ENCODE results near the gene SEC14L1. TPM values are rescaled to one million over a fixed set of nuclear protein-coding genes. Genes with fewer than 3 reads are reported as not detected.

SEC14L1 gene
- total and polyA plus RNA-seq, 5 donors = 39.6 to 58.4 (median 49.1) TPM

DNA sequence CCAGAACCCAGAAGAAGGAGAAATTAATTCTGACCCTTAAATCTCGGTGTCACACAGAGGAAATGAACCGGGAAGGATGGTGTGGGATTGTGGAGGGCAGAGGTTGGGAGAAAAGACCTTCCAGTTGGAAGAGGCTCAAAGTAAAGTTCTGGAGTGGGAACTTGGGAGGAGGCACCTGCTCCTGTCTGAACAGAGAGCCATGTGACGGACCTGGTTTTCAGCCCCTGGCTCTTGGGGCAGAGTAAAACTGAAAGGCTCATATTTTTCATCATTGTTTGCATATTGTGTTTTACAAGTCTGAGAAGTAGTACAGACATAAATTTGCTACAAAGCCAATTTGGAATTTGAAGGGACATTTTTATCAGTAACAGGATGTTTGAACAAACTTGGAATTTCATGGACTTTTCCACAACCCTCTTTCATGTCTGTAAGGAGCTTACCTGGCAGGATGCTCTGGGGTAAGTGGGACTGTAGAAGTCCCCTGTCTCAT is 24.4 kb upstream of the SEC14L1 start:
- no peaks in the 10 kb centered on the region for H3K27me3 ChIP-seq (ENCODE audit: control insufficient read depth, insufficient read depth)
- 46% methylated on average over 3 of the region's 3 CpGs for whole genome bisulfite sequencing
- DNase-seq (no peak), ATAC-seq (peak in 1 of 2 donors; percentile 40)
- peaks cover 17% of the 10 kb centered on the region for H3K4me1 ChIP-seq (ENCODE audit: control insufficient read depth, insufficient read depth, low read length)
- H3K4me3 ChIP-seq (ENCODE audit: low read length) = no peak overlapping the region
- no peaks in the 10 kb centered on the region for H3K9me3 ChIP-seq (ENCODE audit: control insufficient read depth, low read length)
- H3K27ac ChIP-seq (ENCODE audit: low read length) = peak overlapping the region; percentile 84
- intact Hi-C loops (cut with DNase I) = no loop called here

- no peak for DNase-seq
- WGBS = 83% methylated on average over 4 of the region's 4 CpGs
- peak in 1 of 2 donors; percentile 21 for ATAC-seq
- no peaks in the 10 kb centered on the region for H3K27me3 ChIP-seq (ENCODE audit: control insufficient read depth, insufficient read depth)
- intact Hi-C loops (cut with DNase I) = no loop called here
- peak overlapping the region; percentile 42 for H3K27ac ChIP-seq (ENCODE audit: low read length)
- H3K9me3 ChIP-seq (ENCODE audit: control insufficient read depth, low read length) = no peaks in the 10 kb centered on the region
- peaks cover 17% of the 10 kb centered on the region for H3K4me1 ChIP-seq (ENCODE audit: control insufficient read depth, insufficient read depth, low read length)
- H3K4me3 ChIP-seq (ENCODE audit: low read length) = no peak overlapping the region
Measured at GRCh38 chr17:77117415-77117814, 23.4 kb upstream of the SEC14L1 start.

DNA sequence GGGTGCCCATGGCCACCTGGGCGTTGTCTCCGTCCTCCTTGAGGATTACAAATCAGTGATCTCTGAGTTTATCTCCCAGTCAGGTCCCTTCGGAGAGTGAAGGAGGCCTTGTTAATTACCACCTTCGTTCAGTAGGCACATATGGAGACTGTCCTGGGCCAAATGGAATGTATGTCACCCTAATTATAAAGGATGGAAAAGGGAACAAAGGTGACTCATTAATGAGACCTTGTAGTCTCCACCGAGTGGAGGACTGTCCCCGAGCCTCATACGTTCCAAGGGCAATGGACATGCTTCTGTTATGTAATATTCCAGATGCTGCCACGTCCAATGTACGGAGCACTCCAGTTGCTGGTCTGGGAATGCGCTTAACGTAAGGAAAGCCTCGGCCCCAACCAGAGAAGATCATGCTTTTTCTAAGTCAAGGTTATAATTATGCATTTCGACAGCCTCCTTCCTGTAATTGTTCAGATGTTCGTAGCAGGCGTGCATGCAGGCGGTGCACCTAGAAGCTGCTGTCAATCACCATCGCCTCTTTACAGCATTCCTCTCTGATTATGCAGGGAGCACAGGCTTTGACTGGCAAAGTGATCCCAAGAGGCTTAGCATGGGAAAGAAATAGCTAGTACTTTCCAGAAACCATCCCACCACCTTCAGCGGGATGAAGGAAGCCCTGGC is 22.4 kb upstream of the SEC14L1 start:
- Histone ChIP-seq H3K27me3 (ENCODE audit: control insufficient read depth, insufficient read depth) (no peaks in the 10 kb centered on the region), H3K27ac (ENCODE audit: low read length) (peak overlapping the region; percentile 42), H3K9me3 (ENCODE audit: control insufficient read depth, low read length) (no peaks in the 10 kb centered on the region), H3K4me3 (ENCODE audit: low read length) (no peak overlapping the region), H3K4me1 (ENCODE audit: control insufficient read depth, insufficient read depth, low read length) (peaks cover 20% of the 10 kb centered on the region)
- intact Hi-C loops (cut with DNase I) = no loop called here
- peak in 1 of 2 donors; percentile 49 for ATAC-seq
- no peak for DNase-seq
- 67% methylated on average over 18 of the region's 18 CpGs for WGBS

- Histone ChIP-seq H3K9me3 (ENCODE audit: control insufficient read depth, low read length) (no peaks in the 10 kb centered on the region), H3K27ac (ENCODE audit: low read length) (peak overlapping the region; percentile 87), H3K4me3 (ENCODE audit: low read length) (no peak overlapping the region), H3K27me3 (ENCODE audit: control insufficient read depth, insufficient read depth) (no peaks in the 10 kb centered on the region), H3K4me1 (ENCODE audit: control insufficient read depth, insufficient read depth, low read length) (peaks cover 22% of the 10 kb centered on the region)
- intact Hi-C loops (cut with DNase I) = no loop called here
- ATAC-seq = no peak
- no peak for DNase-seq
- WGBS = 76% methylated on average over 10 of the region's 10 CpGs
Measured at GRCh38 chr17:77119668-77120301, 21.0 kb upstream of the SEC14L1 start.

DNA sequence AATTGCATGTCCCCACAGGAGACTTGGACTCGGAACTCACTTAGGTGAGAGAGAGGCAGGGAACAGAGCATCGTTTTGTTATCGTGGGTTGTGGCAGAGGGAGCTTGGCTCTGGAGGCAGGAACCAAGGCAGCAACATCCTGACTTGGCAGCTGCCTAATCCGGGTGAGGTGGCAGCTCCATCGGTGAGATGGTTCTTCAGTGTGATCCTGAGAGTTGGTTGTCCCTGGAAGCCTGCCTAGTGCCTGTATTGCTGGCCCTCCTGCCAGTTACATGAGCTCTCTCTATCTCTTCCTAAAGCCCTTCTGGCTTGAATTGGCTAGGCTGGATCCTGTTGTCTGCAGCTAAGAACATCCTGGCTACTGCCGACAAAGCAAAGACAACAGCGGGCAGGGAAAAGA is 19.9 kb upstream of the SEC14L1 start:
- DNase-seq = peak in 1 of 3 donors; percentile 67
- H3K27me3 ChIP-seq (ENCODE audit: control insufficient read depth, insufficient read depth) = no peaks in the 10 kb centered on the region

GRCh38 chr17:77124192-77124889 is 16.4 kb upstream of the SEC14L1 start:
- intact Hi-C loops (cut with DNase I) = no loop called here
- H3K27me3 ChIP-seq (ENCODE audit: control insufficient read depth, insufficient read depth) = no peaks in the 10 kb centered on the region
- DNase-seq (peak in 1 of 3 donors; percentile 56), ATAC-seq (peak; percentile 38 to 60)
- H3K9me3 ChIP-seq (ENCODE audit: control insufficient read depth, low read length) = no peaks in the 10 kb centered on the region
- peaks cover 16% of the 10 kb centered on the region for H3K4me1 ChIP-seq (ENCODE audit: control insufficient read depth, insufficient read depth, low read length)
- H3K27ac ChIP-seq (ENCODE audit: low read length) = peak overlapping the region; percentile 93
- 51% methylated on average over 15 of the region's 15 CpGs for WGBS
- H3K4me3 ChIP-seq (ENCODE audit: low read length) = no peak overlapping the region

More for the DNA sequence above, 19.9 kb upstream of the SEC14L1 start:
- no peaks in the 10 kb centered on the region for H3K9me3 ChIP-seq (ENCODE audit: control insufficient read depth, low read length)
- peak in 1 of 2 donors; percentile 70 for ATAC-seq
- H3K27ac ChIP-seq (ENCODE audit: low read length) = peak overlapping the region; percentile 68
- H3K4me1 ChIP-seq (ENCODE audit: control insufficient read depth, insufficient read depth, low read length) = peaks cover 20% of the 10 kb centered on the region
- intact Hi-C loops (cut with DNase I) = no loop called here
- no peak overlapping the region for H3K4me3 ChIP-seq (ENCODE audit: low read length)
- WGBS = 41% methylated on average over 7 of the region's 7 CpGs

DNA sequence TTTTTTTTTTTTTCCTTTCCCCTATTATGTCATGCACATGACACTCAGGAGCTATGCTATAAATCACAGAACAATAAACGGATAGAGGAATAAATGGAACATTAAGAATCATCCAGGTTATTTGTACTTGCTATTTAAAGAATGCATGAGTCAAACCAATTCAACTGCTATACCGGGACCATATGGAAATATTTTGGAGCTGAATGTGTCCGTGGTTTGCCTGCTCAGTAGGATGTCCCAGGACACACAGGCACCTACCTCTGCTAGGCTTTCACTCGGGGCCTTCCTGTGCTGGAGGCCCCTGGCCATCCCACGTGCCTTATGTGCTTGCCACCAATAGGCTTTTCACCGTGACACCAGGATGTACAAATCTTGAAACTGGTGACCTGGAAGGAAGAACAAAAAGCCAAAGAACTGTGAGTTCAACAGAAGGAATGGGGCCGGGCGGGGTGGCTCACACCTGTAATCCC is 15.3 kb upstream of the SEC14L1 start:
- no peaks in the 10 kb centered on the region for H3K27me3 ChIP-seq (ENCODE audit: control insufficient read depth, insufficient read depth)
- WGBS = 70% methylated on average over 8 of the region's 8 CpGs
- H3K9me3 ChIP-seq (ENCODE audit: control insufficient read depth, low read length) = no peaks in the 10 kb centered on the region
- intact Hi-C loops (cut with DNase I) = no loop called here
- DNase-seq (no peak), ATAC-seq (no peak)
- peak overlapping the region; percentile 9 for H3K27ac ChIP-seq (ENCODE audit: low read length)
- H3K4me3 ChIP-seq (ENCODE audit: low read length) = no peak overlapping the region
- H3K4me1 ChIP-seq (ENCODE audit: control insufficient read depth, insufficient read depth, low read length) = peaks cover 18% of the 10 kb centered on the region

- no peaks in the 10 kb centered on the region for H3K9me3 ChIP-seq (ENCODE audit: control insufficient read depth, low read length)
- ATAC-seq (no peak), DNase-seq (no peak)
- peaks cover 13% of the 10 kb centered on the region for H3K4me1 ChIP-seq (ENCODE audit: control insufficient read depth, insufficient read depth, low read length)
- no peak overlapping the region for H3K4me3 ChIP-seq (ENCODE audit: low read length)
- 68% methylated on average over 7 of the region's 7 CpGs for WGBS
- H3K27ac ChIP-seq (ENCODE audit: low read length) = peak overlapping the region; percentile 60
- intact Hi-C loops (cut with DNase I) = no loop called here
- H3K27me3 ChIP-seq (ENCODE audit: control insufficient read depth, insufficient read depth) = no peaks in the 10 kb centered on the region
Measured at GRCh38 chr17:77126519-77126918, 14.2 kb upstream of the SEC14L1 start.

GRCh38 chr17:77127735-77128361 is 12.9 kb upstream of the SEC14L1 start:
- H3K4me3 ChIP-seq (ENCODE audit: low read length) = peak overlapping the region; percentile 24
- intact Hi-C loops (cut with DNase I) = no loop called here
- ATAC-seq (peak; percentile 75 to 79), DNase-seq (peak; percentile 79 to 89 (median 86))
- no peaks in the 10 kb centered on the region for H3K9me3 ChIP-seq (ENCODE audit: control insufficient read depth, low read length)
- H3K27me3 ChIP-seq (ENCODE audit: control insufficient read depth, insufficient read depth) = no peaks in the 10 kb centered on the region
- 55% methylated on average over 18 of the region's 18 CpGs for WGBS
- peaks cover 7% of the 10 kb centered on the region for H3K4me1 ChIP-seq (ENCODE audit: control insufficient read depth, insufficient read depth, low read length)
- H3K27ac ChIP-seq (ENCODE audit: low read length) = peak overlapping the region; percentile 58

DNA sequence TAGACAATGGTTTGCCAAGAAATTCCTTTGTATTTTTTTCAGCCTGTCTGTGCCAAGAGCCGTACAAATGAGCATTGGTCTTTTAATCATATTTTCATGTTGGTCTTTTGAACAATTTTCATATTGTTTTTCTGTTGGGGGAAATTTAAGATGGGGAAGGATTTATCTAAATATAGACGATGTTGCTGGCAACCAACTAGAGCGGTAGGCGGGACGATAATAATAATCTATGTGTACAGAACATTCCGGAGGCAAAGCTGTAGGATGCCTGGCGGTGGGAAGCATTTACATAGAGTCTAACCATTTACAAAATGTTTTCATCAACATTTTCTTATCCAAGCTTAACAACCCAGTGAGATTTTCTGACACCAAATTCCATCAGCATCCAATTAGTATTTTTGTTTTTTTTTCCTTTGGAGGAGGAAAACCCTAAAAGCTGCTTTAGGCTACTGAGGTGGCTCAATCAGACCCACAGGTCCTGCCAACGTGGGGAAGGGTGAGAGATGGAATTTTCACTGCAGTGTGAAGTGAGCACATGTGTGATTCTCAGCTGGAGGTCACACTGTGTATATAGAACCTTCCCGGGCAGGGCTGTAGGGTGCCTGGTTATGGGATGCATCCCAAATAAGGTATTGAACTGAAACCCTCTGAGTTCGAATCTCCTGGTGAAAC is 11.7 kb upstream of the SEC14L1 start:
- Histone ChIP-seq H3K4me1 (ENCODE audit: control insufficient read depth, insufficient read depth, low read length) (peaks cover 7% of the 10 kb centered on the region), H3K27me3 (ENCODE audit: control insufficient read depth, insufficient read depth) (no peaks in the 10 kb centered on the region), H3K4me3 (ENCODE audit: low read length) (peak overlapping the region; percentile 19), H3K27ac (ENCODE audit: low read length) (peak overlapping the region; percentile 95), H3K9me3 (ENCODE audit: control insufficient read depth, low read length) (no peaks in the 10 kb centered on the region)
- ATAC-seq = no peak
- DNase-seq = no peak
- intact Hi-C loops (cut with DNase I) = no loop called here
- 20% methylated on average over 10 of the region's 10 CpGs for WGBS
